ENCODE results near the gene PCNX3. TPM values are rescaled to one million over a fixed set of nuclear protein-coding genes. Genes with fewer than 3 reads are reported as not detected.
"Not testable (repeated sequence)": the region's sequence is repeated elsewhere in the genome, so short reads cannot be mapped to it uniquely, and the experiment has no call there.

Gene PCNX3
- total RNA-seq, 1 donor from 2014 or later: 9.3 TPM

DNA sequence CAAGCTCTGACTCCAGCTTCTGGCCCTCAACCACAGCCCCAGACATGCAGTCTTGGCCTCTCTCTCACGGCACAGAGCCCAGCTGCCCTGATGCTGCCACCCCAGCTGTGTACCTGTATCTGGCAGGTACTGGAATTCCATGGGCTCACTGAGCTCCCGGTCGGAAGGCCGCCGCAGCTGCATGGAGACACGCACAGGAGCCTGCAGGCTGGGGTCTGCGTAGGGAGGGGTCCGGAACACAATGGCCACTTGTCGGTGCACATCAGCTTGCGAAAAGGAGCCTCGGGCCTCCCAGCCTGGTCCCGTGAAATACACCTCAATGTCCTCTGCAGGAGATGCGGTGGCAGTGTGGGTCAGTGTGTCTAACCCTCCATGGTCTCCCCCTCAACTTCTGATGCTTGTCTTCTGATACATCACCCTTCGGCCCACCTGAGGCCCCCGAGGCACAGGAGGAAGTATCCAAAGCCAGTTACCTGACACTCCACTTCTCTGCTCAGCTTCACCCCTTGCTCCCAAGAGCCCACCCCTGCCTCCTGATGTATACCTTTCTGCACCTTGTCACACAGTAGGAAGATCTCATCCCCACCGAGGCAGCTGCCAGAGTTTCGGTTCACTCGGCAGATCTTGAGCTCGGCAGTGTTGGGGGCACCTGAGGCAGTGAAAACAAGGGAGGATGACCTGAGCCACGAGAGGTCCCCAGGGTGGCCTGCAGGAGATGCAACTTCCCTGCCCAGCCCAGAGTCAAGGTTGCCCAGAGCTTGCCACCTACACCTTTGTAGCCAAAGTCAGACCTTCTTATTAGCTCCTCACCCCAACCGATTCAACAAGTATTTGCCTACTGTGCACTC lies 42.8 kb downstream of the PCNX3 start:
- DNase-seq: no peak
- intact Hi-C loops (cut with DNase I): no loop called here
- ATAC-seq (ENCODE audit: poor library complexity): no peak

DNA sequence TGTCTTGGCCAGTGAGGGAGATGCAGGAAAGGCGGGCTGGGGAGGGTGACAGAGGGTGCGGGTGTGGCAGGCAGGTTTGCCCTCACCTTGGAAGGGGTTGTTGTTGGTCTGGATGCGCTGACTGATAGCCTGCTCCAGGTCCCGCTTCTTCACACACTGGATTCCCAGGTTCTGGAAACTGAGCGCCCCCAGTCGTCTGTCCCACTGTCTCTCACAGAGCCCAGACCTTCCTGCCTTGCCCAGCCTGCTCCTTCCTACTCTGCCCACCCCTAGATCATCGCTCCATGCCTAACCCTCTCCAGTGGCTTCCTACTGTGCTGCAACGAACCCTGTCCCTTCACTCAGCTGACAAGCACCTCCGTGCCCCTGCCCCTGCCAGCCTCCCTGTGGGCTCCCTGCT lies 44.5 kb downstream of the PCNX3 start:
- no peak for DNase-seq
- no peak for ATAC-seq (ENCODE audit: poor library complexity)
- intact Hi-C loops (cut with DNase I): no loop called here

DNA sequence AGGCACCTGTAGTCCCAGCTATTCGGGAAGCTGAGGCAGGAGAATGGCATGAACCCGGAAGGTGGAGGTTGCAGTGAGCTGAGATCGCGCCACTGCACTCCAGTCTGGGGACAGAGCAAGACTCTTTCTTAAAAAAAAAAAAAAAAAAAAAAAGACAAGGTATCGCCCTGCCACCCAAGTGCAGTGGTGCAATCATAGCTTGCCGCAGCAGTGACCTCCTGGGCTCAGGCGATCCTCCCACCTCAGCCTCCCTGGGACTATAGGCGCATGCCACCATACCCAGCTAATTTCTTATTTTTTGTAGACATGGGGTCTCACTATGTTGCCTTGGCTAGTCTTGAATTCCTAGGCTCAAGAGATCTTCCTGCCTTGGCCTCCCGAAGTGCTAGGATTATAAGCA lies 45.3 kb downstream of the PCNX3 start:
- ATAC-seq (ENCODE audit: poor library complexity); intact Hi-C loops (cut with DNase I); DNase-seq: not testable (repeated sequence)

DNA sequence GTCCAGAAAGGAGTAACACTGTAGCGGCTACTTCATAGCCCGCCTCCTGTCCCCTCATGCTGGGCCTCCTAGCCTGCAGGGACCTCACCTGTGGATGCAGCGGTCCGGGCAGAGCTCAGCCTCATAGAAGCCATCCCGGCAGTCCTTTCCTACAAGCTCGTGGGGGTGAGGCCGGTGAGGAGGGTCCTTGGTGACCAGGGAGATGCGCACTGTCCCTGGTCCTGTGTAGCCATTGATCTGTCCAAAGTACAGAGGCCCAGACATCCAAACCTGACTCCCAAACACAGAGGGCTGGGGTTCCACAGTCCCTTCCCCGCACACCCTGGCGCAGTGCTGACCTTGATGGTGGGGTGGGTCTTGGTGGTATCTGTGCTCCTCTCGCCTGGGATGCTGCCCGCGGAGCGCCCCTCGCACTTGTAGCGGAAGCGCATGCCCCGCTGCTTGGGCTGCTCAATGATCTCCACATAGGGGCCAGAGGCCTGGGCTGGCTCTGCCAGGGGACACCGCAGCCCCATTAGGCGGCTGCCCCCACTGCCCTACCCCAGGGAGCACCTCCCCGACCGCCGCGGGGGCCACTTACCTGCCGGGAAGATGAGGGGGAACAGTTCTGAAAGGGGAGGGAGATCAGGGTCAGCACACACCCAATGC lies 46.1 kb downstream of the PCNX3 start:
- DNase-seq (no peak), ATAC-seq (ENCODE audit: poor library complexity) (no peak)
- intact Hi-C loops (cut with DNase I): no loop called here

DNA sequence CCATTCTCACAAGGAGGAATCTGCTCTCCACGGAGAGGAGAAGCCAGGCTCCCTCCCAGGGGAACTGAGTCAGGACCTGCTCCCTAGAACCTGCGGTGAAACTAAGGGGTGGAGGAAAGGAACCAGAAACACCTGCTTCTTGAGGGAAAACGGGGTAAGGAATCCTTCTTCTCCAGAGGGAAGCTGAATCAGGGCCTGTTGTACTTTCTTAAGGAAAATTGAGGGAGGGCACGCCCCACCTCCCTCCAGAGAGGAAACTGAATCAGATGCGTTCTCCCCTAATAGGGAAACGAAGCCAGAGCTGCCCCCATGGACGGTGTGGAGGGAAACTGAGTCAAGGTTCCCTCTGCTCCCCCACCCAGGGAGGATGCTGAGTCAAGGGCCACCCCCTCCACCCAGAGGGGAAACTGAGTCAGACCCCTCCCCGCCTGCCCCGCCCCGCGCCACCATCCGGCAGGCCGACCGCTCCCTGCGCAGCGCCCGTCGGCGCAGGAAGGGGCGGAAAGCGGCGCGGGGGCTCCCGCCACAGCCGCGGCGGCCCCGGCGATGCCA lies 46.7 kb downstream of the PCNX3 start:
- DNase-seq (no peak), ATAC-seq (ENCODE audit: poor library complexity) (no peak)
- intact Hi-C loops (cut with DNase I): no loop called here

DNA sequence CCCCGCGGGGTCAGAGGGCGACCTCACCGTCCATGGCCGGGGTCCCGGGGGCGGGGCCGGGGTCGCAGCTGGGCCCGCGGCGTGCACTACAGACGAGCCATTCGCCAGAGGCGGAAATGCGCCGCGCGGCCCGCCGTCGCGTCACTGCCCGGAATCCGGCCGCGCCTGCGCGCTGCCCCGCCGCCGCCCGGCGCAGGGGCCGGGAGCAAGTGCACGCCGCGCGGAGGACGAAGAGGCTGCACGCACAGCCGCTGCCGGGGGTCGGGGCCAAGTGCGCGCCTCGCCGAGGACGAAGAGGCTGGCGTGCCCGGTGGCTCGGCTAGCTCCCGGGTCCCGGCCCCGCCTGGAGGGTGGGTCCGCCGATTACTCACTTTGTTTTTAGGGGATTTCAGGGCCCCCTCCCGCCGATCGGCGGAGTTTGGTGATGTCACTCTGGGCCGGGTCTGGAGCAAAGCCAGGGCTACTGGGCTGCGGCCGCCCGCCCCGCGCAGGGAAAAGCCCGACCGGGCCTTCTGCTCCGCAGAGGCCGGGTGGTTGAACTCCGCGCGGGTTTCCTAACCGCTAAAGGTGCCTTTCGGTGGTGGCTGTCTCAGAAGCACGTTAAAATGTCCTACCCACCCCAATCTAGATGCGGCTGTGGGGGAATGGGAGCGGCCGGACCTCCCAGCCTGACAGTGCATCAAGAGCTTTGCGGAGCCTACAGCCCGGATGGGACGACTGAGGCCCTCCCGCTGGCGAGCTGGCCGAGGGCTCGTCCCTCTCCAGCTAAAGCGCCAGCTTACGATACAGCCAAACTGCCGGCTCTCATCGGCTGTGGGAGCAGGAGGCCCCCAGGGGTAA lies 47.4 kb downstream of the PCNX3 start, which contains the start of gene RELA:
TSS of gene RELA (minus strand) at position 118 of the 840 bp plus-strand sequence. CDS start at position 34, 84 bp downstream.
- intact Hi-C loops (cut with DNase I): no loop called here
- DNase-seq: peak; percentile 95
- peak; percentile 92 for ATAC-seq (ENCODE audit: poor library complexity)

DNA sequence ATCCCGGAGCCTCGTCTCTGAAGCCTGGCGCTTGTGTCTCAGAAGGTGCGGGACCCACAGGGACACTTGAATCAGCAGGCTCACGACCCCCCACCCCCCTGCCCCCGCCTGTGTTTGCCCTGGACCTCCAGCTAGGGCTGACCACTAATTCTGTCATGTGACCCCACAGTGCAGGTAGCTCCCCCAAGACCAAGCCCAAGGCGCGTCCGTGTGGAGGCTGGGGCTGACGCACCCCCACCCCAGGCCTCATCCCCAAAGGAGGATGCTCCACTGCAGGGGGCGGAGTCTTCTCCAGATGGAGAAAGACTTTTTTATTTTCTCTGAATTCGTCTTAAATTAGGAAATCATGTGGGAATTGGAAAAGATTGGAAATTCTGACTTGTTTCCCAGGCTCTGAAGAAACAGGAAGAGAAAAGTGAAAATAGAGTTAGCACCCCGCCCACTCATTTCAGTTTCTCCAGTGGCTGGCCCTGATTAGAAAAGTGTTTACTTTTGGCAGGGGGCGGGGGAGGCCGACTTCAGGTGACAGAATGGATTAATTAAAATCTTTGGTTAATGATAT lies 48.1 kb downstream of the PCNX3 start:
- no peak for DNase-seq
- intact Hi-C loops (cut with DNase I): no loop called here
- ATAC-seq (ENCODE audit: poor library complexity): peak; percentile 64

DNA sequence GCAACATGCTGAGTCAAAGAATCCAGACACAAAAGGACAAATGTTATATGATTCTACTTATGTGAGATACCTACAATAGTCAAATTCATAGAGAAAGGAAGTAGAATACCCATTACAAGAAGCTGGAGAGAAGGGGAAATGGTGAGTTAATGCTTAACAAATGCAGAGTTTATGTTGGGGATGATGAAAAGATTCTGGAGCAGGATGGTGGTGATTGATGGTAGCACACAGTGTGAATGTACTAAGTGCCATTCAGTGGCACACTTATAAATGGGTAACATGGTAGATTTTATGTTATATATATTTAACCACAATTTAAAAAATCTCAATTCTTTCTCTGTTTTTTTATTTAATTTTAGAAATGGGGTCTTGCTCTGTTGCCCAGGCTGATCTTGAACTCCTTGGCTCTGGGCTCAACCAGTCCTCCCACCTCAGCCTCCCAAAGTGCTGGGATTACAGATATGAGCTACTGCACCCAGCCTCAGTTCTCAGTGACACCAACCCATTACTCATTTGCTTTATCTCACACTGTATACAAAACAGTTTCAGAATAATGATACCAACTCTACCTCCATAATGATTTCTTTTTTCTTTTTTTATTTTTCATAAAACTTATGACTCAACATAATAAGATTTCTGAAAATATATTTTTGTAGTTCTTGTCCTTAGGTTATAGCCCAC lies 56.7 kb downstream of the PCNX3 start:
- ATAC-seq (ENCODE audit: poor library complexity) (no peak), DNase-seq (no peak)
- intact Hi-C loops (cut with DNase I): no loop called here

DNA sequence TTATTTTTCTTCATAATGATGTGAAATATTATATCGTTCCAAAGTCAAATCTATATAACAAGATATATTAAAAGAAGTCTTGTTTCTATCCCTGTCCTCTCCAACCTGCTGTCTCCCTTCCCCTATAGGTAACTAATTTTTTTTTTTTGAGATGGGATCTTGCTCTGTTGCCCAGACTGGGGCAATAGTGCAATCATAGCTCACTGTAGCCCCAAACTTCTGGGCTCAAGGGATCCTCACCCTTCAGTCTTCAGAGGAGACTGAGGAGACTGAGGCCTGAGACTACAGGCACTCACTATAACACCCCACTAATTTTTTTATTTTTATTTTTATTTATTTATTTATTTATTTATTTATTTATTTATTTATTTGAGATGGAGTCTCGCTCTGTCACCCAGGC lies 57.4 kb downstream of the PCNX3 start:
- no peak for DNase-seq
- ATAC-seq (ENCODE audit: poor library complexity): no peak
- intact Hi-C loops (cut with DNase I): no loop called here

DNA sequence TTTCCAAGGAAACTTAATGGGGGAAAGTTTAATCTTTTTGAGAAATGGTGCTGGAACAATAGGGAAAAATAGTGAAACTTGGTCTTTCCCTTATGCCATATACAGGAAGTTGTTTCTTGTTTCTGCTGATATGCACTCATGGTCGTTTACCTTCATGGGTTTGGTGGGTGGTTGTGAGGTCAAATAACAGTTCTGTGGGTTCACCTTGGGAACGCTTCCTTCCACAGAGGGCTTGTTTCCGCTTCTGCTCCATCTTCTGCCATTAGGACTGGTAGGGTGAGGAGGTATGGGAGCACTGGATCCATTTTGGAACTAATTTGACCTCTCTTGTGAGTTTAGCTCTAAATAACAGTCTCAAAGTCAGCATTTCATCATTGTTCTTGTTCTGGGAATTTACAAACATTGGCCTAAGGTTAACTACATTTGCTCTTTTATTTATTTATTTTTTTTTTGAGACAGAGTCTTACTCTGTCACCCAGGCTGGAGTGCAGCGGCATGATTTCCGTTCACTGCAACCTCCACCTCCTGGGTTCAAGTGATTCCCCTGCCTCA lies 64.7 kb downstream of the PCNX3 start:
- intact Hi-C loops (cut with DNase I): no loop called here
- no peak for ATAC-seq (ENCODE audit: poor library complexity)
- DNase-seq: no peak

DNA sequence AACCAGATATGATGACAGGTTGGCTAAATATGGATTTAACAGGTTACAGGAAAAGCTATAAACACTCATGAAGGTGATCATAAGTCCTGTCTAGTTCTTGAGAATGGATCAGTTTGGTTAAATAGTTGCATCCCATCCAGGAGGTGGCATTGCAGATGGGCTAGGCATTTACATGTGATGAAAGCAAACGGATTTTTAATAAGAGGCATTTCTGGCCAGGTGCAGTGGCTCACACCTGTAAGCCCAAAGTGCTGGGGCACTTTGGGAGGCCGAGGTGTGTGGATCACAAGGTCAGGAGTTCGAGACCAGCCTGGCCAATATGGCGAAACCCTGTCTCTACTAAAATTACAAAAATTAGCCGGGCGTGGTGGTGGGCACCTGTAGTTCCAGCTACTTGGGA lies 67.9 kb downstream of the PCNX3 start:
- intact Hi-C loops (cut with DNase I); ATAC-seq (ENCODE audit: poor library complexity): not testable (repeated sequence)

DNA sequence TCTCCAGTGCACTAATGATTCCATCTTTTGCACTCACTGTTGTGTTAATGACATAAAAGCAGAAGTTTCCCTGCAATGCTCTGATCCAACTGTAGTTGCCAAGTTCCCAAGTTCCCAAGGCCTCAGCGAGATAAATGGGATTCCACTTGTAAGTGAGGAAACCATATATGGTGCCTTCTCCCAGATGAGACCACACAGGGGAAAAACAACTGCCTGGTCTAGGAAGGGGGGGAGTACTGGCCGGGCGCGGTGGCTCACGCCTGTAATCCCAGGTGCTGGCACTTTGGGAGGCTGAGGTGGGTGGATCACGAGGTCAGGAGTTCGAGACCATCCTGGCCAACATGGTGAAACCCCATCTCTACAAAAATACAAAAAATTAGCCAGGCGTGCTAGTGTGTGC lies 70.4 kb downstream of the PCNX3 start:
- no peak for DNase-seq
- intact Hi-C loops (cut with DNase I): no loop called here
- ATAC-seq (ENCODE audit: poor library complexity): peak; percentile 63

More for the DNA sequence above, 67.9 kb downstream of the PCNX3 start:
- not testable (repeated sequence) for DNase-seq

Small RNA genes within 50 kb of the gene (microRNA-seq; reads per million reads assigned to microRNA genes)
- gene MIR4489: not detected
- not detected for gene MIR4690

Other genes starting within 250 kb of the PCNX3 start
- gene SLC25A45, start 233.1 kb upstream of the PCNX3 start, total RNA-seq: 5.3 TPM
- gene FRMD8, start 229.1 kb upstream of the PCNX3 start, total RNA-seq: 8.6 TPM
- gene NEAT1, start 193.0 kb upstream of the PCNX3 start, total RNA-seq: 451 TPM
- gene MALAT1, start 116.7 kb upstream of the PCNX3 start, total RNA-seq: 5,573 TPM
- gene SCYL1, start 90.7 kb upstream of the PCNX3 start, total RNA-seq: 60.5 TPM
- 73.4 TPM for gene LTBP3, start 57.4 kb upstream of the PCNX3 start, total RNA-seq
- 23.2 TPM for gene ZNRD2, start 45.3 kb upstream of the PCNX3 start, total RNA-seq
- 36.1 TPM for gene FAM89B, start 43.2 kb upstream of the PCNX3 start, total RNA-seq
- 44.9 TPM for gene EHBP1L1, start 39.7 kb upstream of the PCNX3 start, total RNA-seq
- gene KCNK7, start 20.0 kb upstream of the PCNX3 start, total RNA-seq: 0.81 TPM
- 38.5 TPM for gene MAP3K11, start 1.6 kb upstream of the PCNX3 start, total RNA-seq
- 22.5 TPM for gene SIPA1, start 22.3 kb downstream of the PCNX3 start, total RNA-seq
- gene RELA, start 47.1 kb downstream of the PCNX3 start, total RNA-seq: 31.0 TPM
- gene KAT5, start 96.5 kb downstream of the PCNX3 start, total RNA-seq: 40.8 TPM
- gene RNASEH2C, start 105.0 kb downstream of the PCNX3 start, total RNA-seq: 49.5 TPM
- 6.5 TPM for gene AP5B1, start 165.2 kb downstream of the PCNX3 start, total RNA-seq
- not detected for gene OVOL1, start 171.3 kb downstream of the PCNX3 start, total RNA-seq
- not detected for gene SNX32, start 218.2 kb downstream of the PCNX3 start, total RNA-seq
- 288 TPM for gene CFL1, start 242.4 kb downstream of the PCNX3 start, total RNA-seq
- 30.7 TPM for gene MUS81, start 244.7 kb downstream of the PCNX3 start, total RNA-seq

Data from Right ventricle myocardium superior (tissue), 1 donor.